ENCODE results near the gene HOXB4. TPM values are rescaled to one million over a fixed set of nuclear protein-coding genes. Genes with fewer than 3 reads are reported as not detected.
A peak's percentile ranks its signal among the peaks of the same experiment; 100 is the strongest.

The HOXB4 gene
- total RNA-seq, 1 experiment from 2014 or later = not detected

DNA sequence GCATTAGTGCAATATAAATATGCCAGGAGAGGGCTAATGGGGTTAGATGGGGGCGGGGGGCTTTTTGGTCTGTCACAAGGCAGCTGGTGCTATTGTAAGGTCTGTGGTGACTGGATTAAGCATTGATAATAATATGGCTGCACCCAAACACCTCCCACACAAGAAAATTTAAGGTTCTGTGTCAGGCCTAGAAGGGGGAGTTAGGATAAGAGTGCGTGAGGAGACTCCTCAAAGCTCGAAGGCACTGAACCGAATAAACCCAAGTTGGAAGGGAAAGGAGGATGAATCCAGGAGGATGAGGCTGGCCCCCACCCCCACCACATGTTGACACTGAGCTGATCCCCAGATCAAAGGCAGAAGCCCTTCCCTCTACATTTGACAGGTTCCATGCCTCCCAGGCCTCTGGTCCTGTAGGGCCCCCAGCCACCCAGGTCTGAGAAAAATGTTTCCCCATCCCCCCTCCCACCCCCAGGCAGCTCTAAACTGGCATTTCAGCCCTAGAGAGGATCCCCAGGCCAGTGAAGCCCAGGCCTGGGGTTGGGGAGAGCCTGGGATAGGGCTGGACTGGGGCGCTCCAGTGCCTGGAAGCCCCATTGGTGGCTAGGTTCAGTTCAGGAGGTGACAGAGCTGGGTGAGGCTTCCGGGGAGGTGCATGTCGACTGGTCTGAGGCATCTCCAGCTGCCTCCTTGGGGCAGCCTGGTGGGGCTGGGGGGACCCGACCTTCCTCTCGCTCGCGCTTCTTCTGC, 49.0 kb downstream of the HOXB4 start:
- no peaks in the 10 kb centered on the region for H3K36me3 Mint-ChIP-seq (ENCODE audit: insufficient read depth in 1 of 3, low read depth in 3 of 3)
- H3K27me3 ChIP-seq (ENCODE audit: insufficient read depth, low read length) = peaks cover 70% of the 10 kb centered on the region; the same call in 1 of the 2 replicates
- peaks cover 4 to 16% of the 10 kb centered on the region in 2 experiments; a peak in 3 of 5 replicates for H3K9me3 Mint-ChIP-seq
- H3K27me3 Mint-ChIP-seq (ENCODE audit: low read depth) = peaks cover 100% of the 10 kb centered on the region
- H4K91ac ChIP-seq (ENCODE audit: insufficient read length, low read depth, low read length) = no peak overlapping the region
- no peak overlapping the region for H2BK20ac ChIP-seq (ENCODE audit: low read depth, low read length, poor library complexity, severe bottlenecking)
- H3K9me3 ChIP-seq (ENCODE audit: control insufficient read depth, low read depth, low read length) = no peaks in the 10 kb centered on the region
- no peak overlapping the region for H3K14ac ChIP-seq (ENCODE audit: insufficient read depth, low read length)
- peaks cover 28 to 50% of the 10 kb centered on the region in 2 experiments for H3K4me1 Mint-ChIP-seq
- no peak overlapping the region for H3K4me2 ChIP-seq (ENCODE audit: insufficient read depth, insufficient read length, low read length)
- no peak for DNase-seq
- no peaks in the 10 kb centered on the region for H3K79me2 ChIP-seq (ENCODE audit: insufficient read depth, low read length)
- H3K4me3 Mint-ChIP-seq = peak overlapping the region in 1 of 2 experiments; percentile 44; a peak in 2 of 5 replicates
- H4K8ac ChIP-seq (replicated peaks; ENCODE audit: insufficient read length, low read depth, low read length) = no peak overlapping the region
- no peak overlapping the region for H3K18ac ChIP-seq (ENCODE audit: insufficient read length, low read depth, low read length)
- no peak overlapping the region for H3K9ac ChIP-seq (ENCODE audit: extremely low read depth, insufficient read length, low read length)
- no peaks in the 10 kb centered on the region for H4K20me1 ChIP-seq (ENCODE audit: control insufficient read depth, insufficient read depth, insufficient read length)
- no peaks in the 10 kb centered on the region for H3K23me2 ChIP-seq (ENCODE audit: insufficient read length, low read depth, low read length, poor library complexity, severe bottlenecking)
- no peak overlapping the region for H3K23ac ChIP-seq (ENCODE audit: insufficient read length, low read depth, low read length)
- TF ChIP-seq CTCF (conservative IDR thresholded peaks at IDR 0.05) = no peak
- H2BK120ac ChIP-seq (ENCODE audit: low read depth, low read length, poor library complexity, severe bottlenecking) = no peak overlapping the region
- H2BK5ac ChIP-seq (ENCODE audit: insufficient read length, low read length) = no peak overlapping the region
- no peak overlapping the region for H3K27ac ChIP-seq (ENCODE audit: insufficient read length, low read depth, low read length)
- H3K27ac Mint-ChIP-seq = no peak overlapping the region
- H3K4ac ChIP-seq (ENCODE audit: low read depth, low read length) = no peak overlapping the region
- H2AFZ ChIP-seq (ENCODE audit: low read length) = no peak overlapping the region
- H4K5ac ChIP-seq (ENCODE audit: insufficient read length, low read depth, low read length) = no peak overlapping the region
- H3T11ph ChIP-seq (ENCODE audit: low read length) = no peak overlapping the region
- H3K56ac ChIP-seq (ENCODE audit: insufficient read length, low read depth, low read length) = no peak overlapping the region
- peaks cover 8% of the 10 kb centered on the region; the same call in 1 of the 2 replicates for H3K4me1 ChIP-seq (ENCODE audit: insufficient read depth, low read length)
- no peak overlapping the region for H2AK5ac ChIP-seq (ENCODE audit: insufficient read length, low read length)
- H3K79me1 ChIP-seq (ENCODE audit: insufficient read depth, low read depth, low read length, poor library complexity, severe bottlenecking) = no peaks in the 10 kb centered on the region
- no CpG with 5 or more reads among the region's 11 CpGs for WGBS (ENCODE audit: extremely low coverage, insufficient read length, low lambda C conversion rate)
- no peak overlapping the region for H2BK12ac ChIP-seq (ENCODE audit: insufficient read length, low read depth, low read length)
- no peak overlapping the region for H2BK15ac ChIP-seq (ENCODE audit: low read depth, low read length)

All from H9 (cell line).